Measurements from ENCODE around the gene PFKFB3.
A peak's percentile ranks its signal among the peaks of the same experiment; 100 is the strongest.
"Not testable (repeated sequence)": the region's sequence is repeated elsewhere in the genome, so short reads cannot be mapped to it uniquely, and the experiment has no call there.

PFKFB3 gene

DNA sequence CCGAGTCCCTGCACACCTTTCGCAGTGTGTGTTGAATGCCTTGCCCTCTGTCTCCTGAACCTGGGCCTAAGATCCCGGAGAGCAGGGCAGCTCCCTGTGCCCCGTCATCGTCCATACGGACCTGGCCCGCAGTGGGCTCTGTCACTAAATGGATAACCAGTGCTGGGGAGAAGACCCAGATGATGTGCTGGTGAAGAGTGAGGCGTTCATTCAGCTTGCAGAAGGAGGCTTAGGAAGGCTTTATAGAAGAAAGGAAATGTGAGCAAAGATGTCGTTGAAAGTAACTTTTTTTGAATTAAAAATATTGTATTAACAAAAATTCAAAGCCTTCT, 34.4 kb downstream of the PFKFB3 start:
- TF ChIP-seq TOX (CRISPR knock-in tag; IDR thresholded peaks at IDR 0.05; ENCODE audit: borderline replicate concordance) (no peak), ISL1 (CRISPR knock-in tag; IDR thresholded peaks at IDR 0.05) (no peak), ZNF8 (CRISPR knock-in tag; IDR thresholded peaks at IDR 0.05) (no peak), OSR1 (CRISPR knock-in tag; IDR thresholded peaks at IDR 0.05) (no peak), ZFP3 (CRISPR knock-in tag; IDR thresholded peaks at IDR 0.05) (no peak), SNAI2 (CRISPR knock-in tag; IDR thresholded peaks at IDR 0.05) (no peak), GLIS3 (CRISPR knock-in tag; IDR thresholded peaks at IDR 0.05) (no peak), ZFP30 (CRISPR knock-in tag; IDR thresholded peaks at IDR 0.05) (no peak), PPARA (CRISPR knock-in tag; IDR thresholded peaks at IDR 0.05; ENCODE audit: borderline replicate concordance) (no peak)
- TF ChIP-seq, protein P1, sequence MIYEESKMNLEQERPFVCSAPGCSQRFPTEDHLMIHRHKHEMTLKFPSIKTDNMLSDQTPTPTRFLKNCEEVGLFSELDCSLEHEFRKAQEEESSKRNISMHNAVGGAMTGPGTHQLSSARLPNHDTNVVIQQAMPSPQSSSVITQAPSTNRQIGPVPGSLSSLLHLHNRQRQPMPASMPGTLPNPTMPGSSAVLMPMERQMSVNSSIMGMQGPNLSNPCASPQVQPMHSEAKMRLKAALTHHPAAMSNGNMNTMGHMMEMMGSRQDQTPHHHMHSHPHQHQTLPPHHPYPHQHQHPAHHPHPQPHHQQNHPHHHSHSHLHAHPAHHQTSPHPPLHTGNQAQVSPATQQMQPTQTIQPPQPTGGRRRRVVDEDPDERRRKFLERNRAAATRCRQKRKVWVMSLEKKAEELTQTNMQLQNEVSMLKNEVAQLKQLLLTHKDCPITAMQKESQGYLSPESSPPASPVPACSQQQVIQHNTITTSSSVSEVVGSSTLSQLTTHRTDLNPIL (CRISPR knock-in tag; IDR thresholded peaks at IDR 0.05; ENCODE audit: low read depth): no peak
- TF ChIP-seq, protein P2, sequence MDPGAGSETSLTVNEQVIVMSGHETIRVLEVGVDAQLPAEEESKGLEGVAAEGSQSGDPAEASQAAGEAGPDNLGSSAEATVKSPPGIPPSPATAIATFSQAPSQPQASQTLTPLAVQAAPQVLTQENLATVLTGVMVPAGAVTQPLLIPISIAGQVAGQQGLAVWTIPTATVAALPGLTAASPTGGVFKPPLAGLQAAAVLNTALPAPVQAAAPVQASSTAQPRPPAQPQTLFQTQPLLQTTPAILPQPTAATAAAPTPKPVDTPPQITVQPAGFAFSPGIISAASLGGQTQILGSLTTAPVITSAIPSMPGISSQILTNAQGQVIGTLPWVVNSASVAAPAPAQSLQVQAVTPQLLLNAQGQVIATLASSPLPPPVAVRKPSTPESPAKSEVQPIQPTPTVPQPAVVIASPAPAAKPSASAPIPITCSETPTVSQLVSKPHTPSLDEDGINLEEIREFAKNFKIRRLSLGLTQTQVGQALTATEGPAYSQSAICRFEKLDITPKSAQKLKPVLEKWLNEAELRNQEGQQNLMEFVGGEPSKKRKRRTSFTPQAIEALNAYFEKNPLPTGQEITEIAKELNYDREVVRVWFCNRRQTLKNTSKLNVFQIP (CRISPR knock-in tag; IDR thresholded peaks at IDR 0.05; ENCODE audit: borderline replicate concordance, low read depth): no peak
- TF ChIP-seq, protein P3, sequence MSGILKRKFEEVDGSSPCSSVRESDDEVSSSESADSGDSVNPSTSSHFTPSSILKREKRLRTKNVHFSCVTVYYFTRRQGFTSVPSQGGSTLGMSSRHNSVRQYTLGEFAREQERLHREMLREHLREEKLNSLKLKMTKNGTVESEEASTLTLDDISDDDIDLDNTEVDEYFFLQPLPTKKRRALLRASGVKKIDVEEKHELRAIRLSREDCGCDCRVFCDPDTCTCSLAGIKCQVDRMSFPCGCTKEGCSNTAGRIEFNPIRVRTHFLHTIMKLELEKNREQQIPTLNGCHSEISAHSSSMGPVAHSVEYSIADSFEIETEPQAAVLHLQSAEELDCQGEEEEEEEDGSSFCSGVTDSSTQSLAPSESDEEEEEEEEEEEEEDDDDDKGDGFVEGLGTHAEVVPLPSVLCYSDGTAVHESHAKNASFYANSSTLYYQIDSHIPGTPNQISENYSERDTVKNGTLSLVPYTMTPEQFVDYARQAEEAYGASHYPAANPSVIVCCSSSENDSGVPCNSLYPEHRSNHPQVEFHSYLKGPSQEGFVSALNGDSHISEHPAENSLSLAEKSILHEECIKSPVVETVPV (CRISPR knock-in tag; IDR thresholded peaks at IDR 0.05): no peak
- TF ChIP-seq, protein P4, sequence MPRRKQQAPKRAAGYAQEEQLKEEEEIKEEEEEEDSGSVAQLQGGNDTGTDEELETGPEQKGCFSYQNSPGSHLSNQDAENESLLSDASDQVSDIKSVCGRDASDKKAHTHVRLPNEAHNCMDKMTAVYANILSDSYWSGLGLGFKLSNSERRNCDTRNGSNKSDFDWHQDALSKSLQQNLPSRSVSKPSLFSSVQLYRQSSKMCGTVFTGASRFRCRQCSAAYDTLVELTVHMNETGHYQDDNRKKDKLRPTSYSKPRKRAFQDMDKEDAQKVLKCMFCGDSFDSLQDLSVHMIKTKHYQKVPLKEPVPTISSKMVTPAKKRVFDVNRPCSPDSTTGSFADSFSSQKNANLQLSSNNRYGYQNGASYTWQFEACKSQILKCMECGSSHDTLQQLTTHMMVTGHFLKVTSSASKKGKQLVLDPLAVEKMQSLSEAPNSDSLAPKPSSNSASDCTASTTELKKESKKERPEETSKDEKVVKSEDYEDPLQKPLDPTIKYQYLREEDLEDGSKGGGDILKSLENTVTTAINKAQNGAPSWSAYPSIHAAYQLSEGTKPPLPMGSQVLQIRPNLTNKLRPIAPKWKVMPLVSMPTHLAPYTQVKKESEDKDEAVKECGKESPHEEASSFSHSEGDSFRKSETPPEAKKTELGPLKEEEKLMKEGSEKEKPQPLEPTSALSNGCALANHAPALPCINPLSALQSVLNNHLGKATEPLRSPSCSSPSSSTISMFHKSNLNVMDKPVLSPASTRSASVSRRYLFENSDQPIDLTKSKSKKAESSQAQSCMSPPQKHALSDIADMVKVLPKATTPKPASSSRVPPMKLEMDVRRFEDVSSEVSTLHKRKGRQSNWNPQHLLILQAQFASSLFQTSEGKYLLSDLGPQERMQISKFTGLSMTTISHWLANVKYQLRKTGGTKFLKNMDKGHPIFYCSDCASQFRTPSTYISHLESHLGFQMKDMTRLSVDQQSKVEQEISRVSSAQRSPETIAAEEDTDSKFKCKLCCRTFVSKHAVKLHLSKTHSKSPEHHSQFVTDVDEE (CRISPR knock-in tag; IDR thresholded peaks at IDR 0.05): no peak
- ATAC-seq: no peak

DNA sequence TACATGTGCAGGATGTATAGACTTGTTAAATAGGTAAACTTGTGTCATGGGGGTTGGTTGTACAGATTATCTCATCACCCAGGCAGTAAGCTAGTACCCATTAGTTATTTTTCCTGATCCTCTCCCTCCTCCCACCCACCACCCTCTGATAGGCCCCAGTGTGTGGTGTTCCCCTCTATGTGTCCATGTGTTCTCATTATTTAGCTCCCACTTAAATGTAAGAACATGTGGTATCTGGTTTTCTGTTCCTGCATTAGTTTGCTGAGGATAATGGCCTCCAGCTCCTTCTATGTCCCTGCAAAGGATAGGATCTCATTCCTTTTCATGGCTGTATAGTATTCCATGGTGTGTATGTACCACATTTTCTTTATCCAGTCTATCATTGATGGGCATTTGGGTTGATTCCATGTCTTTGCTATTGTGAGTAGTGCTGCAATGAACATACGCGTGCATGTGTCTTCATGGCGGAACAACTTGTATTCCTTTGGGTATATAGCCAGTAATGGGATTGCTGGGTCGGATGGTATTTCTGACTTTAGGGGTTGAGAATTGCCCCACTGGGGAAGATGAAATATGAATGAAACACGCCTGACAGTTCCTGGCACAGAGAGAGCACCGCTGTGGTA, 36.0 kb downstream of the PFKFB3 start:
- TF ChIP-seq ZNF8 (CRISPR knock-in tag; IDR thresholded peaks at IDR 0.05) (peak; percentile 93), OSR1 (CRISPR knock-in tag; IDR thresholded peaks at IDR 0.05) (0 out of 2 replicates have a peak, but pooled peaks have one; percentile 45)
- ATAC-seq: not testable (repeated sequence)

GRCh38 chr10:6239213-6239991, 36.7 kb downstream of the PFKFB3 start:
- peak; percentile 95 for ATAC-seq
- TF ChIP-seq, protein P4 (CRISPR knock-in tag; IDR thresholded peaks at IDR 0.05): peak; percentile 81; the same call in 1 of the 2 replicates
- TF ChIP-seq ARNTL (CRISPR knock-in tag; IDR thresholded peaks at IDR 0.05; ENCODE audit: borderline replicate concordance, low read depth): no peak
- 0 out of 2 replicates have a peak, but pooled peaks have one; percentile 26 for TF ChIP-seq ZNF8 (CRISPR knock-in tag; IDR thresholded peaks at IDR 0.05)
- TF ChIP-seq BACH2 (CRISPR knock-in tag; IDR thresholded peaks at IDR 0.05; ENCODE audit: borderline replicate concordance): peak; percentile 97; the same call in 1 of the 2 replicates
- TF ChIP-seq, protein P3 (CRISPR knock-in tag; IDR thresholded peaks at IDR 0.05): peak; percentile 91; the same call in 1 of the 2 replicates
- TF ChIP-seq TCF4 (CRISPR knock-in tag; IDR thresholded peaks at IDR 0.05; ENCODE audit: borderline replicate concordance): peak; percentile 98
- peak; percentile 59; the same call in 1 of the 2 replicates for TF ChIP-seq ZC3H10 (CRISPR knock-in tag; IDR thresholded peaks at IDR 0.05)
- TF ChIP-seq CSDC2 (CRISPR knock-in tag; IDR thresholded peaks at IDR 0.05): no peak
- TF ChIP-seq RARB (CRISPR knock-in tag; IDR thresholded peaks at IDR 0.05): peak; percentile 87; the same call in 1 of the 2 replicates
- TF ChIP-seq ESRRG (CRISPR knock-in tag; IDR thresholded peaks at IDR 0.05): no peak
- no peak for TF ChIP-seq ISL1 (CRISPR knock-in tag; IDR thresholded peaks at IDR 0.05)
- TF ChIP-seq, protein P1 (CRISPR knock-in tag; IDR thresholded peaks at IDR 0.05; ENCODE audit: low read depth): peak; percentile 61; the same call in 1 of the 2 replicates
- TF ChIP-seq ZNF70 (CRISPR knock-in tag; IDR thresholded peaks at IDR 0.05): no peak

Measured in SK-N-SH treated with all-trans-retinoic acid at 6 μM for 48 hours (cell line).